NT2/D1 (cell line): ENCODE results near the gene CRISPLD2.

Experiments
- YY1 ChIP-seq: IDR thresholded peaks from 2 replicates; pipeline ENCODE4 v1.6.1; 2011; ENCODE audit not compliant: insufficient read length, insufficient read depth
- ZNF274 ChIP-seq: IDR thresholded peaks from 2 replicates; pipeline ENCODE4 v1.6.1; 2011; ENCODE audit warnings: mild to moderate bottlenecking, low read depth, low read length

DNA sequence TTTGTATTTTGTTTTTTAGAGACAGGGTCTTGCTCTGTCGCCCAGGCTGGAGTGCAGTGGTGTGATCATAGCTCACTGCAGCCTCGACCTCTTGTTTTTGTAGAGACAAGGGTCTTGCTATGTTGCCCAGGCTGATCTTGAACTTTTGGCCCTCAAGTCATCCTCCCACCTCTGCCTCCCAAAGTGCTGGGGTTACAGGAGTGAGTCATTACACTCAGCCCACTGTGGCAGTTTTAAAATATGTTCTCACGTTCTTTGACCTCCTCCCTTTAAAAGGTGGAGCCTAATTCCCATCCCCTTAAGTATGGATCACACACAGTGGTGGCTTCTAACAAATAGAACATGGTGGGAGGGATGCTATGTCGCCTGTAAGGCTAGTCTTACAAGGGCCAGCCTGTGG is 123.8 kb downstream of the CRISPLD2 start:
- TF ChIP-seq YY1 (no peak), ZNF274 (no peak)
